ENCODE results near the gene PRR20G.

The PRR20G gene

GRCh38 chr3:127257351-127257750 lies 30.5 kb downstream of the PRR20G start:
- no peak for ATAC-seq
- TF ChIP-seq SNAI2 (CRISPR knock-in tag; IDR thresholded peaks at IDR 0.05) (no peak), ESRRG (CRISPR knock-in tag; IDR thresholded peaks at IDR 0.05) (no peak), RARB (CRISPR knock-in tag; IDR thresholded peaks at IDR 0.05) (no peak), PPARA (CRISPR knock-in tag; IDR thresholded peaks at IDR 0.05; ENCODE audit: borderline replicate concordance) (no peak), ZFP30 (CRISPR knock-in tag; IDR thresholded peaks at IDR 0.05) (no peak), ZC3H10 (CRISPR knock-in tag; IDR thresholded peaks at IDR 0.05) (no peak), OSR1 (CRISPR knock-in tag; IDR thresholded peaks at IDR 0.05) (no peak), PATZ1 (CRISPR knock-in tag; IDR thresholded peaks at IDR 0.05; ENCODE audit: borderline replicate concordance) (no peak), ZNF8 (CRISPR knock-in tag; IDR thresholded peaks at IDR 0.05) (no peak), GLIS3 (CRISPR knock-in tag; IDR thresholded peaks at IDR 0.05) (no peak), CSDC2 (CRISPR knock-in tag; IDR thresholded peaks at IDR 0.05) (no peak), CSRNP3 (CRISPR knock-in tag; IDR thresholded peaks at IDR 0.05) (no peak), TSHZ2 (CRISPR knock-in tag; IDR thresholded peaks at IDR 0.05) (no peak)

- TF ChIP-seq POU6F1 (CRISPR knock-in tag; IDR thresholded peaks at IDR 0.05; ENCODE audit: borderline replicate concordance, low read depth), result no peak
- no peak for TF ChIP-seq OSR1 (CRISPR knock-in tag; IDR thresholded peaks at IDR 0.05)
- no peak for TF ChIP-seq SNAI2 (CRISPR knock-in tag; IDR thresholded peaks at IDR 0.05)
- ATAC-seq, result no peak
Measured at GRCh38 chr3:127256733-127257271, 31.0 kb downstream of the PRR20G start.

GRCh38 chr3:127256138-127256537 lies 31.7 kb downstream of the PRR20G start:
- no peak for TF ChIP-seq ISL1 (CRISPR knock-in tag; IDR thresholded peaks at IDR 0.05)
- no peak for TF ChIP-seq TOX (CRISPR knock-in tag; IDR thresholded peaks at IDR 0.05; ENCODE audit: borderline replicate concordance)
- no peak for TF ChIP-seq ARNTL (CRISPR knock-in tag; IDR thresholded peaks at IDR 0.05; ENCODE audit: borderline replicate concordance, low read depth)
- no peak for TF ChIP-seq TSHZ2 (CRISPR knock-in tag; IDR thresholded peaks at IDR 0.05)
- TF ChIP-seq OSR1 (CRISPR knock-in tag; IDR thresholded peaks at IDR 0.05), result no peak
- TF ChIP-seq ZNF8 (CRISPR knock-in tag; IDR thresholded peaks at IDR 0.05), result no peak
- no peak for TF ChIP-seq GLIS3 (CRISPR knock-in tag; IDR thresholded peaks at IDR 0.05)
- no peak for TF ChIP-seq ESRRG (CRISPR knock-in tag; IDR thresholded peaks at IDR 0.05)
- TF ChIP-seq PPARA (CRISPR knock-in tag; IDR thresholded peaks at IDR 0.05; ENCODE audit: borderline replicate concordance), result no peak
- no peak for TF ChIP-seq CREB5 (CRISPR knock-in tag; IDR thresholded peaks at IDR 0.05; ENCODE audit: low read depth)
- TF ChIP-seq POU6F1 (CRISPR knock-in tag; IDR thresholded peaks at IDR 0.05; ENCODE audit: borderline replicate concordance, low read depth), result no peak
- no peak for TF ChIP-seq CSDC2 (CRISPR knock-in tag; IDR thresholded peaks at IDR 0.05)
- no peak for TF ChIP-seq TCF4 (CRISPR knock-in tag; IDR thresholded peaks at IDR 0.05; ENCODE audit: borderline replicate concordance)
- ATAC-seq, result no peak

Measured in SK-N-SH treated with all-trans-retinoic acid at 6 μM for 48 hours (cell line).